GF-D8 (cell line): ENCODE measurements around the gene ODAM.
"Not testable (repeated sequence)": the region's sequence is repeated elsewhere in the genome, so short reads cannot be mapped to it uniquely, and the experiment has no call there.

ENCODE experiments used
- DNase-seq: peaks from one replicate; lab custom pipeline; 2025; lab: John Stamatoyannopoulos, UW

Gene ODAM, protein sequence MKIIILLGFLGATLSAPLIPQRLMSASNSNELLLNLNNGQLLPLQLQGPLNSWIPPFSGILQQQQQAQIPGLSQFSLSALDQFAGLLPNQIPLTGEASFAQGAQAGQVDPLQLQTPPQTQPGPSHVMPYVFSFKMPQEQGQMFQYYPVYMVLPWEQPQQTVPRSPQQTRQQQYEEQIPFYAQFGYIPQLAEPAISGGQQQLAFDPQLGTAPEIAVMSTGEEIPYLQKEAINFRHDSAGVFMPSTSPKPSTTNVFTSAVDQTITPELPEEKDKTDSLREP

DNA sequence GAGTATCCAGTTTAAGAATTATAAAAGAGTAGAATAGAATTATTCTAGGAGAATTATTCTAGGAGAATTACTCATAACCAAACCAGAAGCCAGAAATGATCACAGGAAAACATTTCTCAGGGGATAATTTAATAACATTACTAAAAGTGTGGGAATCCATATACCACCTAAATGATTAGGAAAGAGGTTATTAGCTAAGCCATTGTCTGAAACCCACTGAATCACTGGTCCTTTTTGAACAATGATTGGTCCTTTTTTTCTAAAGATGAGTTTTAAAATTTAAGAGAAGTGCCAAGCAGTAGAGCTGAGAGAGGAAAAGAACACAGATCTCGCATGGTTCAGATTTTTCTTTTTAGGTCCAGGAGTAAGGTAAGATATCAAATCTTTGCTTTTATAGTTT, at the start of gene ODAM:
Gene ODAM, plus strand, starts transcription at position 301 of the 400 bp plus-strand sequence. CDS start 819 bp downstream, outside the sequence.
- DNase-seq = no peak

DNA sequence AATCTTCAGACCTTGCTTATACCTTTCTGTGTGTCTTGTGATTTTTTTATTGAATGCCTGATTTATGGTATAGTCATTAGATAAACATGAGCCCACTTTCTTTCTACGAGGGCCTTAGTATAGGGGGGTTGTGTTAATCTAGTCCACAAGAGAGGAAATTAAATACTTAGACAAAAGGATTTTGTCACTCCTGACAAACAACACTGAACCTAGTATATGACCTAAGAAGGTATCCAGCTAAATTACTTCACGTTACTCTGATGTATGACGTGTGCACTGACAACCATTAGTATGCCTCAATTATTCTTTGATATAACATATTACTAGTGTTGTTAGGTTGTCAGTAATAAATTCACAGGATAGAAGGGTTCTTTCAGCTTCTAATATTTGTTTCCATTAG, 44.3 kb upstream of the ODAM start:
- DNase-seq = no peak

DNA sequence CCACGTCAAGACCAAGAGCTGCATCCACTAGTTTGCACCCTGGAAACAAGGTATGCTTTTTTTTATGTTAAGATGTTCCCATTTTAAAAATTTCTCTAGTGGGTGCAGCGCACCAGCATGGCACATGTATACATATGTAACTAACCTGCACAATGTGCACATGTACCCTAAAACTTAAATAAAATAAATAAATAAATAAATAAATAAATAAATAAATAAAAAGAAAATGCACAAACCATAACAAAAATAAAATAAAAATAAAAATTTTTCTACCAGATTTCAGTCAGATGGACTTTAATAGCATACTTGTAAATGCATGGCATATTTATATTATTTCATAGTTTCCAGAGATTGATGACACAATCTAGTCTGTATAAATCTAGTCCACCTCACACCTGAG, 43.4 kb upstream of the ODAM start:
- no peak for DNase-seq

DNA sequence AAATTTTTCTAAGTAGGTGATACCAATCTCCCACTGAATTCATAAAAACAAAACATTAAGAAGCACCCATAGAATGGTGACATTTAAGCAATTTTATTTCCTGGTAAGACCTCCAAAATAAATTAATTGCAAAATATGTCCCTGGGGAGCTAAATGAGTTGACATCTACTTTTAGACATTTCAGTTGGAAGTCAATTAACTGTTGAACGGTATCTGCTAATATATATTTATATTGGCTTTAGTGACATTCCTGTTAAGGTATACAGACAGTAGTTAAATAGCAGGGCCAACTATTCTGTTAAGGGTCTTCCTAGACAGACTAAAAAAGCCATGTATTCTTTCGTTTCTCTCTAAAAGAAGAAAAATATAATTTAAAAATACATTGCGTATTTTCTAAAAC, 41.6 kb upstream of the ODAM start, which contains the start of gene PRR27:
Gene PRR27, plus strand, starts transcription at position 301 of the 400 bp plus-strand sequence. CDS start 139 bp downstream, outside the sequence.
- no peak for DNase-seq

DNA sequence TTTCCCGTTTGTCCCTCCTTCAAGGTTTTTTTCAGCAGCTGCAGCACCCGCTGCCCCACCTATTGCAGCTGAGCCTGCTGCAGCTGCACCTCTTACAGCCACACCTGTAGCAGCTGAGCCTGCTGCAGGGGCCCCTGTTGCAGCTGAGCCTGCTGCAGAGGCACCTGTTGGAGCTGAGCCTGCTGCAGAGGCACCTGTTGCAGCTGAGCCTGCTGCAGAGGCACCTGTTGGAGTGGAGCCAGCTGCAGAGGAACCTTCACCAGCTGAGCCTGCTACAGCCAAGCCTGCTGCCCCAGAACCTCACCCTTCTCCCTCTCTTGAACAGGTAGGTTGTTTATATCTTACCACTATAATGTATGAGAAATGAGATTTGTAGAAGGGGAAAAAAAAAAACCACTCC, 36.9 kb upstream of the ODAM start:
- DNase-seq = no peak

DNA sequence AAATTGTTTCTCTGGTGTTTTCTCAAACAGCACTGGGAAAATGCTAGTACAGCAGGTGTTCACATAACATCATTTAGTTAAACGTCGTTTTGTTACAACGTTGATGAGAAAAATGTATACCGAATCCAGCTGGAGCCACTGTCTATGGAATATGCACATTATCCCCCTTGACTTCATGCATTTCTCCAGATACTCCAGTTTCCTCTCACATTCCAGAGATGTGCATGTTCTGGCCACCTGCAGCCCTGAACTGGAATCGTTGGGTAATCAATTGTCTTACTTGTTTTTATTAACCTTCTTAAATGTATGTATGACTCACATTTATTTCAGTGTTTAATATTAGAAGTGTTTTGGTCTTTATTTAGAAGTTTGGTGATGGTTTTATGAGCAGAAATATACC, 18.4 kb upstream of the ODAM start:
- DNase-seq = no peak

DNA sequence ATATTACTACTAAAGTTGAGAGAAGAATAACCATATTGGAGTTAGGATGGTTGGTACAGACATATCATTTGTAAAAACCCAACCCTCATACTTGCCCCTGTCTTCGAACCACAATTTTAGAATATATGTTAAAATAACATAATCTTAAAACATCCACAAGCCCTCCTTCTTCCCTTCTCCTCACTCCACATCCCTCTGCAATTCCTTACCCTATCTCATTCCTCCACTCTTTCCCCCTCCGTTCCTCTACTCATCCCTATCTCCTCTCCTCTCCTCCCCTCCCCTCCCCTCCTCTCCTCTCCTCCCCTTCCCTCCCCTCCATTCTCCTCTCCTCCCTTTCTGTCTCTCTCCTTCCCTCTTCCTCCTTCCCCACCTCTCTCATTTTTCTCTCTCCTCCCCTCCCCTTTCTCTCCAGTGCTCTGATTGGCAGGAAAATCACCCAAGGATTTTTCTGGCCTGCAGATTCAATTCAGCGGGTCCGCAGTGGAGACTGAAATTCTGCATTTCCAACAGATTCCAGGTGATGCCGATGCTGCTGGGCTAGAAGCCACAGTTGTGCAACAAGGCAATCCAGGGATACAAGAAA, 17.4 kb upstream of the ODAM start:
- DNase-seq = no peak

DNA sequence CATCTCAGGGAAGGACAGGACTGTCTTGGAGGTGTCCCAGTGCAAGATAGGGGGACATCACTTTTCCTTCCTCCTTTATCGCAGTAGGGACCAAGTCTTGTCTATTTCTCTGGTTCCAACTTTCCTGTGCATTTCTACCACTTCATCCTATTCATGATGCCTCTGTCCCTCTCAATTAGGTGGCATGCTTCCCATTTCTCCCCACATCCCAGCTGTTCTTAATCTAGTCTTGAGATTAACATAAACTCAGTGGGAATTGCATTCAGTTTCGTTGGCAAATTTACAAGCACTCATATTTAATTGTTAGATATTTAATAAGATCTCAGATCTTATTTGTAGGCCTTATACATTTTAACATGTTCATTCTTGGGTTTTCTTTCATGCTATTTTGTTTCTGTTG, 15.7 kb upstream of the ODAM start:
- no peak for DNase-seq

DNA sequence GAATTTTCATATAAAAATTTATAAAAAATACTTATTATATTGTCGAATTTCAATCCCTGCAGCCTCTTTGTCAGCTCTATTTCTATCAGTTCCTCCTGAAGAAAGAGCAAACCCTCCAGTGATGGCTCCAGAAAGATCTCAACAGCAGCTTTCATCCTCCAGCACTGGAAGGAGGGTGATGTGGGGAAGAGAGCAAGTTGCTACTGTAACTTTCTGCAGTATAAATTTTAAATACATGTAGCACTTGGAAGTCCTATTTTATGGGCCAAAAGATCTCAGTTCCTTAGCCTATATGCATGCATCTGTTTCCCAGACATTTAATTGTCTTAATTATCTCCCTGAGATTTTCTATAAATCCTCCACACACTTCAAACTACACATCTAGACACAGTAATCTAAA, 13.7 kb upstream of the ODAM start:
- no peak for DNase-seq

DNA sequence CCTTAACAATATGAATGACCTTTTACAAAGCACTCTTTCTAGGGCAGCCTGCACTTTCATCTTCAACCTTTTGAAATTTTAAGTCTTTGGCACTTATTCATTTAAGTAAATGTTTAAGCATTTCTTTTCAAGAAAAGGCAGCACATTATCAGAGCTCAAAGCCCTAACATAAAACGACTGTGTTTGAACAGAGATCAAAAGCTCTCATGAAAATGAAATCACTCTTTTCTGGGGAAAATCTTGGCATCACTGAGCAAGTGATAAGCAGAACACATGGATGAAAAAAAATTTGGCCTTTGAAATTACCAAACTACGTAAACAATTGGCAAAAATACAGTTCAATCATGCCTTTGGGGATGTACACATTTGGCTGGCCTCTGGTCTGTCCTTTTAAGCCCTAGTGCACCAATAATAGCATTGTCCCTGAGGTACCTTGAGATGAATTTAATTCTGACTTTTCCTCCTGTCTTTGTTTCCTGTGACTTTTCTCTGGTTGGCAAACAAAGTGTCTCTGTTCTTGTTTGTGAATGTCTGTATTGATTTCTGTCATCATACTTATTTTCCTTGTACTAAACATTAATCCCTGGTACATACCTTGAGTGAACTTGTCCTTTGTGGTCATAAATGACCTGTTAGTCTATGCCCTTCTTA, 12.9 kb upstream of the ODAM start:
- no peak for DNase-seq

DNA sequence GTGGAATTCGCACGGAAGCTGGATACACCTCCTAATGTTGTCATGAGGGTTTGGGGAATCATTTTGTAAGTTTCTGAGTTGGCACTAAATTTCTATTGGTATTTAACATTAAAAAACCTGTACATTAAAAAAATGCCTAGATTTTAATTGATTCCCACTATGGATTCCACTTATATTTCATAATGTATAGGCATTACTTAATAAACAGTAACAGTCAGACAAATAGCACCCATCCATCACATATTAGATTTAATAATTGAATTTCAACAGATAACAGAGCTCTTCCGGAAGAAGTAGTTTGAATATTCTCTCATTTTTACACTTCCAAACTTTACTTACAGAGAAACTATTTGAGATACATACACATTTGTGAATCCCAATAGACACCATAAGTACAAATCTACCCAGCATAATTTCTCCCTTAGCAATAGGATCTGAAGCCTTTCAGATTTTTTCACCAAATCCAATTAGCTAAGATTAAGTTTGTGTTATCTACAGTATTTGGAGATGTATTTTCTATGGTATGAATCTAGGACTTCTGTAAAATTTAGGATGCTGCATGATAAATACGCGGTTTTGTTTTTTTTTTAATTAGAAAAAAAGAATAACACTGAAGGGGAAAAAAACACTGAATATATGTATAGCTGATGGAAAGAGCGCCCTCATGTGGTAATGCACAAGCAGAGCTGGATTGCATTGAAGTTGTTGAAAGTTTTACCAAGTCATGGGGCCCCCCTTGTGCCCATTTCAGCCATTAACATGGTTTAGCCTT, 12.2 kb upstream of the ODAM start:
- DNase-seq = no peak

DNA sequence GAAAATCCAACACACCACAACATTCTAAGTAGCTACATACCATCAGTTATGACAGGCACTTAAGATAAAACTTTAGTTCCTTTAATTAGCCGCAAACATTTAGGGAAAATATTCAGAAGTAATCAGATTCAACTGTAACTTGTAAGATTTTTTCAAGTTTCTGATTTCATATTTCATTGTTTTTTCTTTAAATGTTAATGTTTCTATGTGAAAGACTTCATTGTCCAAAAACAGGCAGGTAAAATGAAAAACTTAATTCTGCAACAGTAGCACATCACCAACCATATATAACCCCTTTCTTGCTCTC, 11.6 kb upstream of the ODAM start:
- DNase-seq = no peak

DNA sequence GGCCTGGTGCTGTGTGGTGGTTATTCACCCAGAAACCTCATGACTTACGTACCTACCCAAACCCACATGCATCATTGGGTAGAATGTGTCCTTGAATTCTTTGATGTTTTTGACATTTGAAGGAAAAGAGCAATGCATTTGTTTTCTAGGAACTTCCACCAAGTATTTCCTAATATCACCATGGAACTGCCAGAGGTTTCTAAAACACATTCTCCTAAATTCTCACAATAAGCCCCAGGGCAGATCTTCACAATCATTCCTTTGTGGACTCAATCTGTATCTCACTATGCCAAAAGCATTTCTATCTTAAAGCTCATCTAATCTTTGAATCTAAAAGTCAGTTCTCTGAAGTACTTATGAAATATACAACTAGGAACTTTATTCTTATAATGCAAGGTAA, 8.3 kb upstream of the ODAM start:
- no peak for DNase-seq

DNA sequence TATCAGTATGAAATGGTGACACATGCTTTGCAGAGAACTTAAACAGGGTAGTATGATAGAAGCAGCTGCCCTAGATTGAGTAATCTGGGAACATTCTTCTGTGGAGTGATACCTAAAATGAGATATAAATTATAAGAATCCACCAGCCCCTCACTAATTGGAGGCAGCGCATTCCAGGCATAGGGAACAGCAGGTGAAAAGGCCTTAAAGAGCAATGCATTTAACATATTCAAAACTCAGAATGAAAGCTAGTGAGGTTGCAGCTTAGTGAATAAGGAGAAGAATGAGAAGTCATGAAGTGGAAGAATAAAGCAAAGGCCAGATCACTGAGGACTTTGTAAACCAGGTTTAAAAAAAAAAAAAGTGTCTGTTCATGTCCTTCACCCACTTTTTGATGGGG, 4.9 kb upstream of the ODAM start:
- no peak for DNase-seq

DNA sequence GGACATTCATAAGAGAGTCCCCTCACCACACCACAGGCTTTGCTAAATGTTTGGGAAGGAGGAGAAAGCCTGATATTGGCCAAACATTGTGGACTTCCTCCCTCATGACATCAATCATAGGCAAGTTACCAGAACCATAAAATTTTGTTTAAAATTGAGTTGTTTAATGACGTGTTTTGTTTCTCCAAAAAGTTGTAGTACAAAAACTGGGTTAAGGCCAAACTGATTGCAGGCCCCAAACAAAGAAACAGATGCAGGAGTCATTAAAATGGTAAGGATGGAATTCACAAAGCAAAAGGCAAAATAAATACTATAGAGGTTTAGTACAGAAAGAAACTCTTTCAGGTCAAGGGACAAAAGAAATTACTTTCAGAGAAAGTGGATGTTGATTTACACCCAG, 3.9 kb upstream of the ODAM start:
- DNase-seq = no peak

DNA sequence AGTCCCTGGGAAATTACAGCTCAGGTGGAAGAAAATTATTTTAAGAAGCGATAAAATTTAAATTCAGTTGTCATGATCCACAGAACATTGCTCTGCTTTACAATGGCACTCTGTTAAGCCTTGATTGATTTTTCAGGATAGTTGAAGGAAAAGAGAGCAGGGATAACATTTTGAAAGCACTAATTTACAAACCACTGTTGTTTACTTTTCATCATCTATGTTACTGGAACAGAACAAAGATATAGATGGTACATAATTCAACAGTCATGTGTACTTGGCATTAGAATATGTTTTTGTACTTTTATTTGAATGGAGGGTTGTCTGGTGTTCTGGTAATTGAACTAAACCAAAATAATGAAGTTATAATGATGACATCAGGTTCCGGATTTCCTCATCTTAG, 2.6 kb upstream of the ODAM start:
- DNase-seq = no peak

DNA sequence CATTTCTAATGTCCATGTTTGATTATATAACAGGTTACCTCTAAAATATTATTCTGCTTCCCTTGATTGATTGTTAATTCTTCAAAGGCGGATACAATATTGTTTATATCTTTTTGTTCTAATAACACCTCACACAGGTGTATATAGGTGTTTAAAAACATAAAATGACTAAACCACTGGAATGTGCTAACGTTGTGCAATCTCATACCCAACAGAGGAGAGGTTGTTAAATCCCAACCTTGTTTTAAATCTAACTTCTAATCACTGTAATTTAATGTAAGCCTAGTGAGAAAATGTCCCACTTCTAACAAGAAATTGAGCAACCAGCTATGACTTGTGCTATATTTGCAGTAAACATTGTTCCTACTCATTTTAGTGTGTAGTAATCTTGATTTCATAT, 1.3 kb downstream of the ODAM start:
- DNase-seq = no peak

DNA sequence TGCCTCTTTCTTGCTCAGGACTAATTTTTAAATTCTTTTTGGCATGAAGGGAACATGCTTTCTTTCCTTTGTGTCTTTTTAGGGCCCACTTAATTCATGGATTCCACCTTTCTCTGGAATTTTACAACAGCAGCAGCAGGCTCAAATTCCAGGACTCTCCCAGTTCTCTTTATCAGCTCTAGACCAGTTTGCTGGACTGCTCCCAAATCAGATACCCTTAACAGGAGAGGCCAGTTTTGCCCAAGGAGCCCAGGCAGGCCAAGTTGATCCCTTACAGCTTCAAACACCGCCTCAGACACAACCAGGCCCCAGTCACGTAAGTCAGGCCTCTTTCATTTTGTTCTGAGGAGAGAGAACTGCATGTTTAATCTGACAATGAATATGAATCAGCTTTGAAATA, 2.3 kb downstream of the ODAM start:
- no peak for DNase-seq

DNA sequence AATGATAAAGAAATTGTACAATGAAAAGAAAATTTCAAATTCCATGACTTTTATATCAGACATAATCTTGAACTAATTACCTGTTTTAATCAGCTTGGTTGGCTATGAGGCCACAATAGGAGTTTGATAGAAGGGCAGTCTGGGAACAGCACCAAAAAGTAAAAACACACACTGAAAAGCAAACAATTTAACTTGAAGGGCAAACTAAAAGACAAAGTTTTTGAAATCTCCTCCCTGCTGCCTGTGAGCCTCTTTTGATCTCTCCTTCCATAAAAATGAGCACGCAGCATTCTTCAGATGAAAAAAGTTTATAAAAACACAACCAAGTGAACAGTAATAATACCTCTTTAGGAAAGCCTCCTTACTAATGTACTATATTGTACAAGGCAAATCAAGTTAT, 8.1 kb downstream of the ODAM start:
- DNase-seq = no peak

DNA sequence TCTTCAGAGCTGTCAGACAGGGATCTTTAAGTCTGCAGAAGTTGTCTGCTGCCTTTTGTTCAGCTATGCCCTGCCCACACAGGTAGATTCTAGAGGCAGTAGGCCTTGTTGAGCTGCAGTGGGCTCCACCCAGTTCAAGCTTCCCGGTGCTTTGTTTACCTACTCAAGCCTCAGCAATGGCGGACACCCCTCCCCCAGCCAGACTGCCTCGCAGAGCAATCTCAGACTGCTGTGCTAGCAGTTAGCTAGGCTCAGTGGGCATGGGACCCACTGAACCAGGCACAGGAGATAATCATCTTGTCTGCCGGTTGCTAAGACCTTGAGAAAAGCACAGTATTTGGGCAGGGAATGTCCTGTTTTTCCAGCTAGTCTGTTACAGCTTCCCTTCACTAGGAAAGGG, 17.2 kb downstream of the ODAM start:
- not testable (repeated sequence) for DNase-seq

DNA sequence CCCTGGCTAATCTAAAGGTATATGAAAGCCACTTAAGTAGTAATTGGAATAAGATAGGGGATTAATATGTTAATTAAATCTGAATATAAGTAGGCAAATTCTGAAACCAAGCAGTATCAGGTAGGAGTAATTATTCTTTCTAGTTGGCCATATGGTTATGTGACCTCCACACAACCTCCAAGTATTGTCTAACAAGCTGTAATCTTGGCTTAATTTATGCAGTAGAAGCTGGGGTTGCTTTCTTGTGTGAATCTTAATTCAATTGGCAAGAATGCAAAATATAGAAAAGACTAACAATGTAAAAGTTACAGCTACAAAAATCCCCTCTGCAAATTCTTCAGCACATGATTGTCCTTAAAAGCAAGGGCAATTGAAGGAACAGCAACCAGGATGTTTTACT, 20.6 kb downstream of the ODAM start:
- not testable (repeated sequence) for DNase-seq

DNA sequence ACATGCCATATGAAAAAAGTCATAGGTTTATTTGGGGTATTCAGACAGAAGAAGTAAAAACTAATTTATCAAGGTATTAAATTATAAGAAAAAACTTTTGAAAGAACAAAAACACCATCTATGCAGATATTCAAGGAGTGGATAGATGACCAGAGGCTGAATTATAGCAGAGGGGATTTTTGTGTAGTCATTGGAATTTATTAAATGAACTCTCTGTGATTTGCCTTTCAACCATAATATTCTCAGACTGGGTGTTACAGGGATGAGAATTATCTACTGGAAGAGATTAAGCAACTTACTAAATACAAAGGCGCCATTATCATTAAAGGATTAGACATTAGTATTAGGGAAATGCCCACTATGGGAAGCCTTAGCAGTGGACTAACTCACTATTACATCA, 21.0 kb downstream of the ODAM start:
- DNase-seq = not testable (repeated sequence)

DNA sequence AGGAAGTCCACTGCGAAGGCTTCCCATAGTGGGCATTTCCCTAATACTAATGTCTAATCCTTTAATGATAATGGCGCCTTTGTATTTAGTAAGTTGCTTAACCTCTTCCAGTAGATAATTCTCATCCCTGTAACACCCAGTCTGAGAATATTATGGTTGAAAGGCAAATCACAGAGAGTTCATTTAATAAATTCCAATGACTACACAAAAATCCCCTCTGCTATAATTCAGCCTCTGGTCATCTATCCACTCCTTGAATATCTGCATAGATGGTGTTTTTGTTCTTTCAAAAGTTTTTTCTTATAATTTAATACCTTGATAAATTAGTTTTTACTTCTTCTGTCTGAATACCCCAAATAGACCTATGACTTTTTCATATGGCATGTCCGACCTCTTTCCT, 25.9 kb downstream of the ODAM start:
- not testable (repeated sequence) for DNase-seq
